HepG2 (cell line): Measurements from ENCODE around the gene KCNQ2. TPM values are rescaled to one million over a fixed set of nuclear protein-coding genes. Genes with fewer than 3 reads are reported as not detected.

Experiments used
- ATAC-seq: fragments of 200-7000 bp; cut with Tn5 transposase; 3 replicates; pipeline ENCODE4 v1.9.1; 2020; ENCODE audit warnings: mild to moderate bottlenecking, moderate library complexity
- BruUV-seq: library from RNA; stranded (reverse); fragments of 400-500 nt; replicated peaks from 2 replicates; lab custom pipeline; 2021; lab: Mats Ljungman, UMichigan
- CTCF ChIA-PET: fragments of 300-600 bp; formaldehyde crosslinking; extraction: SDS; loops from one replicate; lab custom pipeline; 2021; ENCODE audit warnings: low total read pairs, inconsistent platforms, low intra/inter-chr PET ratio; lab: Yijun Ruan, JAX
- POLR2A ChIA-PET: fragments of 350-600 bp; sonication (Branson Sonifier 250); formaldehyde crosslinking; loops from one replicate; lab custom pipeline; 2020; ENCODE audit warnings: antibody characterized with exemption, inconsistent platforms; lab: Yijun Ruan, JAX
- DNase-seq: peaks from one replicate; pipeline ENCODE4 v3.0.0-alpha.2; 2015; ENCODE audit warnings: low spot score
- FAIRE-seq: peaks from 3 replicates; lab custom pipeline; 2011; peaks lifted over from hg19 to GRCh38; lab: Jason Lieb, UNC
- H2AFZ ChIP-seq: one replicate; pipeline ENCODE4 v1.6.1; 2011; ENCODE audit warnings: low read length, inconsistent platforms
- H3K27ac ChIP-seq: fragments of 300-600 bp; 3 replicates; pipeline ENCODE4 v1.8.0; 2011; ENCODE audit warnings: mixed run types, mild to moderate bottlenecking, mixed read lengths, low read length, inconsistent platforms; ENCODE audit not compliant: insufficient read depth; ENCODE audit errors: extremely low read length
- H3K27me3 ChIP-seq, 2 experiments: fragments of 200-600 bp in 1 of 2; 2 replicates in 1 of 2; 3 replicates in 1 of 2; pipeline versions ENCODE4 v1.6.0 to v1.8.0; 2011; ENCODE audit warnings: low read length in 2 of 2, mild to moderate bottlenecking in 2 of 2, moderate library complexity in 2 of 2, inconsistent platforms in 1 of 2; ENCODE audit not compliant: insufficient read depth in 2 of 2, control insufficient read depth in 1 of 2
- H3K36me3 ChIP-seq, 2 experiments: fragments of 200-600 bp in 1 of 2; replicated peaks in 1 of 2; 2 replicates in 1 of 2; 3 replicates in 1 of 2; pipeline versions ENCODE4 v1.5.1 to v1.8.0; 2011; ENCODE audit warnings: low read length in 2 of 2, inconsistent platforms in 1 of 2; ENCODE audit not compliant: insufficient read depth in 2 of 2, control insufficient read depth in 1 of 2
- H3K4me1 ChIP-seq: 2 replicates; pipeline ENCODE4 v1.5.1; 2012; ENCODE audit warnings: low read length, inconsistent platforms; ENCODE audit not compliant: insufficient read depth
- H3K4me2 ChIP-seq: 2 replicates; pipeline ENCODE4 v1.6.0; 2011; ENCODE audit warnings: low read depth, low read length, inconsistent platforms
- H3K4me3 ChIP-seq, 3 experiments: fragments of 200-600 bp in 1 of 3; sonication (generic), shearing (Covaris generic) in 1 of 3; replicated peaks in 1 of 3; 2 replicates each; pipeline ENCODE4 v1.5.1; 2011 to 2016; ENCODE audit warnings: low read length in 3 of 3, inconsistent platforms in 2 of 3, low read depth in 2 of 3, mild to moderate bottlenecking in 2 of 3, control low read depth in 1 of 3, mixed read lengths in 1 of 3; ENCODE audit not compliant: insufficient read depth in 1 of 3
- H3K79me2 ChIP-seq: one replicate; pipeline ENCODE4 v1.6.1; 2011; ENCODE audit warnings: low read length, inconsistent platforms; ENCODE audit not compliant: insufficient read depth
- H3K9ac ChIP-seq: 2 replicates; pipeline ENCODE4 v1.6.0; 2011; ENCODE audit warnings: mild to moderate bottlenecking, low read depth, low read length, inconsistent platforms; ENCODE audit not compliant: insufficient read depth
- H3K9me3 ChIP-seq: 2 replicates; pipeline ENCODE4 v1.5.1; 2012; ENCODE audit warnings: mild to moderate bottlenecking, low read length
- H4K20me1 ChIP-seq: 2 replicates; pipeline ENCODE4 v1.6.0; 2011; ENCODE audit warnings: inconsistent platforms, mild to moderate bottlenecking, low read length, moderate library complexity; ENCODE audit not compliant: insufficient read depth
- CREB1 ChIP-seq, 2 experiments: fragments of 450-650 bp in 1 of 2; IDR thresholded peaks; 2 replicates each; pipeline ENCODE4 v1.6.1; 2016 to 2017; ENCODE audit warnings: control low read depth in 1 of 2, mild to moderate bottlenecking in 1 of 2, missing compliant biosample characterization in 1 of 2, missing genetic modification characterization in 1 of 2
- EZH2 ChIP-seq: conservative IDR thresholded peaks from 2 replicates; pipeline ENCODE4 v1.6.1; 2012; ENCODE audit warnings: mild to moderate bottlenecking, low read depth, low read length, moderate library complexity
- HNRNPH1 ChIP-seq: fragments of 200-400 bp; formaldehyde crosslinking; optimal IDR thresholded peaks from 2 replicates; pipeline ENCODE3; 2017; ENCODE audit warnings: mild to moderate bottlenecking, low read depth, low read length
- HOXA7 ChIP-seq: sonication (generic); formaldehyde crosslinking; IDR thresholded peaks from 2 replicates; pipeline ENCODE4 v1.8.1; 2022; ENCODE audit warnings: mild to moderate bottlenecking, missing genetic modification reagents, moderate library complexity
- MBNL3 ChIP-seq: fragments of 250-450 bp; sonication (Bioruptor Pico); conservative IDR thresholded peaks from 2 replicates; pipeline ENCODE4 v1.8.0; 2022; ENCODE audit warnings: mild to moderate bottlenecking, inconsistent platforms
- ZNF205 ChIP-seq: IDR thresholded peaks from 2 replicates; pipeline ENCODE4 v1.6.1; 2018; ENCODE audit warnings: missing biosample characterization, missing genetic modification reagents
- ZNF558 ChIP-seq: sonication (generic); formaldehyde crosslinking; IDR thresholded peaks from 2 replicates; pipeline ENCODE4 v1.9.0; 2022; ENCODE audit warnings: mild to moderate bottlenecking, missing genetic modification reagents, borderline replicate concordance
- ZNF629 ChIP-seq: sonication (generic); formaldehyde crosslinking; conservative IDR thresholded peaks from 2 replicates; pipeline ENCODE4 v1.5.0; 2020; ENCODE audit warnings: missing genetic modification reagents
- ZNF816 ChIP-seq: sonication (generic); formaldehyde crosslinking; IDR thresholded peaks from 2 replicates; pipeline ENCODE4 v1.8.0; 2022; ENCODE audit warnings: missing genetic modification reagents, mild to moderate bottlenecking, borderline replicate concordance
- WGBS: methylation state at CpG from one replicate; pipeline ENCODE4 v1.1.6; 2017; ENCODE audit warnings: low lambda C conversion rate; 5-methylcytosine and 5-hydroxymethylcytosine counted together
- in situ Hi-C: cut with HindIII; loops from 2 replicates; pipeline ENCODE4 v1.10.0; 2017; ENCODE audit warnings: low pct_unique_long_range_greater_than_20kb; ENCODE audit not compliant: extremely low pct_ligation_motif_present
- intact Hi-C: fragments of 100-400 bp; cut with micrococcal nuclease; formaldehyde crosslinking; loops from one replicate; pipeline ENCODE4 v1.10.0; 2022; ENCODE audit not compliant: unreplicated experiment
- polyA plus RNA-seq, 8 experiments: library from polyadenylated mRNA; depleted of rRNA in 3 of 8; stranded (reverse) in 7 of 8; unstranded in 1 of 8; fragments of >200 nt; fragmentation: Illumina TruSeq in 4 of 8; extraction: Trizol in 4 of 8; gene quantifications; 2 replicates each; pipeline versions ENCODE4 v1.2.1 to v1.2.3, GENCODE V29; 2011 to 2016; ENCODE audit warnings: low read depth in 4 of 8, missing spikeins in 1 of 8, mixed read lengths in 1 of 8; ENCODE audit not compliant: insufficient read depth in 1 of 8
- total RNA-seq, 5 experiments: library from RNA; depleted of rRNA; stranded (reverse); fragments of >200 nt; fragmentation: Illumina TruSeq; extraction: Trizol; gene quantifications; 2 replicates each; pipeline ENCODE4 v1.2.3, GENCODE V29; 2016; ENCODE audit warnings: low read depth in 1 of 5
- TF ChIP-seq, protein P1 (sequence below): sonication (generic); formaldehyde crosslinking; IDR thresholded peaks from 2 replicates; pipeline ENCODE4 v1.8.0; 2022; ENCODE audit warnings: mild to moderate bottlenecking, missing genetic modification reagents, borderline replicate concordance
- TF ChIP-seq, protein P2 (sequence below): sonication (generic); formaldehyde crosslinking; IDR thresholded peaks from 2 replicates; pipeline ENCODE4 v1.4.0; 2020; ENCODE audit warnings: missing genetic modification reagents, borderline replicate concordance

KCNQ2 gene
- total and polyA plus RNA-seq, 2 of the 13 experiments (the other 11 are each of a cell fraction or from before 2014, with no cell fraction given) = not detected

DNA sequence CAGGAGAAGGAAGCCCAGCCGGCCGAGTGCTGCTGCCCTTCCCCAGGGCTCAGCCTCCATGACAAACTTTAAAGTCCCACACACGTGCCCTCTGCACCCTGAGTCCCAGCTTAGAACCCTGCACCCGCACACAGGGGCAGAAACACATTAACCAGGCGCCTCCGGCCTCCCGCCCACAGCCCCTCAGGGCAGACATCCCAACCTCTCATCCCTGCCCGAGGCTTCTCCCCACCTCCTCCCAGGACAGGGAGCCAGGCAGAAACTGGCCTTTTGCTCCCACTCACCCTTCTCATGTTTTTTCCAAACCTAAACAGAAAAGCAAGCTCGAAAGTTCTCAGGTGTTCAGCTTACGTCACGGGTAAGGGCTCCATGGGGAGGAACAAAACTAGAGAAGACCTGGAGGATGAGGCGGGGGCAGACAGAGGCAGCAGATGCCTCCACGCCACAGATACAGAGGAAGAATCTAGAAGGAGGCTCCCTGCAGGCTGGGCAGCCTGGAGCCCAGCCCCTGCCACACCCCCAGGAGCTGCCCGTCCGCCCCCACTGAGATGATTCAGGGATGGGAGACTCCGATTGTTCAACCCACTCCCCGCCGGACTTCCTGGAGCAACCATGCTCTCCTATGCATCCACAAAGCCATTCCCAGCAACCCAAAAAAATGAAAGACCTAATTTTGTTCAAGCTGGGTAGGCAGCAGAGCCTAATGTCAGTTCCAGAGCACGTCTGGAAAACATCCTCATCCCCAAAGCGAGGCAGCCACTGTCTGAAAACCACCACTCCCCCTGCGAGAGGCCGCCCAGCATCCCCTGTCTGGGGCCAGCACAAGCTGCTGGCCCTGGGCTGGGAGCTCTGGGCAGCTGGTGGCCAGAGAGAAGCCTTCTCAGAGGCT, 8.8 kb downstream of the KCNQ2 start:
- H3K9ac ChIP-seq = no peak overlapping the region
- no peaks in the 10 kb centered on the region for H3K9me3 ChIP-seq
- ChIA-PET CTCF (no interaction called here), POLR2A (no interaction called here)
- BruUV-seq = no TSS peak
- no peak overlapping the region for H3K4me2 ChIP-seq
- no peak for DNase-seq
- no peak overlapping the region for H2AFZ ChIP-seq
- H3K27ac ChIP-seq = no peak overlapping the region
- 6% methylated on average over 22 of the region's 22 CpGs for whole genome bisulfite sequencing
- no peaks in the 10 kb centered on the region for H3K4me1 ChIP-seq
- intact Hi-C loops = no loop called here
- H3K36me3 ChIP-seq = no peaks in the 10 kb centered on the region
- TF ChIP-seq EZH2 (peak; percentile 27; the same call in 1 of the 2 replicates), CREB1 (IDR thresholded peaks at IDR 0.05) (peak; percentile 48; the same call in 1 of the 2 replicates), CREB1 (CRISPR knock-in tag; IDR thresholded peaks at IDR 0.05) (no peak)
- TF ChIP-seq, protein P1, sequence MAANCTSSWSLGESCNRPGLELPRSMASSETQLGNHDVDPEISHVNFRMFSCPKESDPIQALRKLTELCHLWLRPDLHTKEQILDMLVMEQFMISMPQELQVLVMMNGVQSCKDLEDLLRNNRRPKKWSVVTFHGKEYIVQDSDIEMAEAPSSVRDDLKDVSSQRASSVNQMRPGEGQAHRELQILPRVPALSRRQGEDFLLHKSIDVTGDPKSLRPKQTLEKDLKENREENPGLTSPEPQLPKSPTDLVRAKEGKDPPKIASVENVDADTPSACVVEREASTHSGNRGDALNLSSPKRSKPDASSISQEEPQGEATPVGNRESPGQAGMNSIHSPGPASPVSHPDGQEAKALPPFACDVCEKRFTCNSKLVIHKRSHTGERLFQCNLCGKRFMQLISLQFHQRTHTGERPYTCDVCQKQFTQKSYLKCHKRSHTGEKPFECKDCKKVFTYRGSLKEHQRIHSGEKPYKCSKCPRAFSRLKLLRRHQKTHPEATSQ (CRISPR knock-in tag) = no peak
- H3K27me3 ChIP-seq = peaks cover 60 to 92% of the 10 kb centered on the region in 2 experiments
- no peak for ATAC-seq
- H3K79me2 ChIP-seq = no peaks in the 10 kb centered on the region
- FAIRE-seq = no peak
- H3K4me3 ChIP-seq = no peak overlapping the region
- in situ Hi-C loops = no loop called here
- H4K20me1 ChIP-seq = peaks cover 19% of the 10 kb centered on the region; the same call in 1 of the 2 replicates

DNA sequence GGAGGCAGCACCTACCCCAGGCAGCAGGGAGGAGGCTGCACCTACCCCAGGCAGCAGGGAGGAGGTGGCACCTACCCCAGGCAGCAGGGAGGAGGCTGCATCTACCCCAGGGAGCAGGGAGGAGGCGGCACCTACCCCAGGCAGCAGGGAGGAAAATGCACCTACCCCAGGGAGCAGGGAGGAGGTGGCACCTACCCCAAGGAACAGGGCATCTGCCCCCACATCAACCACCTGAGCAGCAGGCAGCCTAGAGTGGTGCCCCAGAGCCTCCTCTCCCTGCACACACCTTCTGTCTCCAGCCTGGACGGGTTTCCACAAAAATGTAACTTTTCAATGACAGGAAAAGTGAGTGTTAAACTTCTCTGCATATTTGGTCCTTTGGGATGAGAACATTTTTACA, 10.2 kb downstream of the KCNQ2 start:
- FAIRE-seq (no peak), DNase-seq (no peak), ATAC-seq (no peak)
- H3K36me3 ChIP-seq = no peaks in the 10 kb centered on the region
- H2AFZ ChIP-seq = no peak overlapping the region
- no TSS peak for BruUV-seq
- H3K9ac ChIP-seq = no peak overlapping the region
- 0% methylated on average over 1 of the region's 2 CpGs for WGBS
- ChIA-PET POLR2A (no interaction called here), CTCF (no interaction called here)
- H3K27ac ChIP-seq = no peak overlapping the region
- no peaks in the 10 kb centered on the region for H3K4me1 ChIP-seq
- H3K9me3 ChIP-seq = no peaks in the 10 kb centered on the region
- peaks cover 15% of the 10 kb centered on the region; the same call in 1 of the 2 replicates for H4K20me1 ChIP-seq
- intact Hi-C loops (no loop called here), in situ Hi-C loops (no loop called here)
- no peak overlapping the region for H3K4me2 ChIP-seq
- H3K4me3 ChIP-seq = no peak overlapping the region
- H3K79me2 ChIP-seq = no peaks in the 10 kb centered on the region
- H3K27me3 ChIP-seq = peaks cover 56 to 92% of the 10 kb centered on the region in 2 experiments
- no peak for TF ChIP-seq ZNF629 (CRISPR knock-in tag)
- TF ChIP-seq, protein P2, sequence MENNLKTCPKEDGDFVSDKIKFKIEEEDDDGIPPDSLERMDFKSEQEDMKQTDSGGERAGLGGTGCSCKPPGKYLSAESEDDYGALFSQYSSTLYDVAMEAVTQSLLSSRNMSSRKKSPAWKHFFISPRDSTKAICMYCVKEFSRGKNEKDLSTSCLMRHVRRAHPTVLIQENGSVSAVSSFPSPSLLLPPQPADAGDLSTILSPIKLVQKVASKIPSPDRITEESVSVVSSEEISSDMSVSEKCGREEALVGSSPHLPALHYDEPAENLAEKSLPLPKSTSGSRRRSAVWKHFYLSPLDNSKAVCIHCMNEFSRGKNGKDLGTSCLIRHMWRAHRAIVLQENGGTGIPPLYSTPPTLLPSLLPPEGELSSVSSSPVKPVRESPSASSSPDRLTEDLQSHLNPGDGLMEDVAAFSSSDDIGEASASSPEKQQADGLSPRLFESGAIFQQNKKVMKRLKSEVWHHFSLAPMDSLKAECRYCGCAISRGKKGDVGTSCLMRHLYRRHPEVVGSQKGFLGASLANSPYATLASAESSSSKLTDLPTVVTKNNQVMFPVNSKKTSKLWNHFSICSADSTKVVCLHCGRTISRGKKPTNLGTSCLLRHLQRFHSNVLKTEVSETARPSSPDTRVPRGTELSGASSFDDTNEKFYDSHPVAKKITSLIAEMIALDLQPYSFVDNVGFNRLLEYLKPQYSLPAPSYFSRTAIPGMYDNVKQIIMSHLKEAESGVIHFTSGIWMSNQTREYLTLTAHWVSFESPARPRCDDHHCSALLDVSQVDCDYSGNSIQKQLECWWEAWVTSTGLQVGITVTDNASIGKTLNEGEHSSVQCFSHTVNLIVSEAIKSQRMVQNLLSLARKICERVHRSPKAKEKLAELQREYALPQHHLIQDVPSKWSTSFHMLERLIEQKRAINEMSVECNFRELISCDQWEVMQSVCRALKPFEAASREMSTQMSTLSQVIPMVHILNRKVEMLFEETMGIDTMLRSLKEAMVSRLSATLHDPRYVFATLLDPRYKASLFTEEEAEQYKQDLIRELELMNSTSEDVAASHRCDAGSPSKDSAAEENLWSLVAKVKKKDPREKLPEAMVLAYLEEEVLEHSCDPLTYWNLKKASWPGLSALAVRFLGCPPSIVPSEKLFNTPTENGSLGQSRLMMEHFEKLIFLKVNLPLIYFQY = no peak
- TF ChIP-seq ZNF558 (CRISPR knock-in tag) = no peak
- TF ChIP-seq HNRNPH1 = no peak
- no peak for TF ChIP-seq MBNL3
- TF ChIP-seq ZNF816 (CRISPR knock-in tag) = no peak
- no peak for TF ChIP-seq HOXA7 (CRISPR knock-in tag)
- no peak for TF ChIP-seq ZNF205 (CRISPR knock-in tag)
